ENCODE data around the gene RNH1. TPM values are rescaled to one million over a fixed set of nuclear protein-coding genes. Genes with fewer than 3 reads are reported as not detected.
"Not testable (repeated sequence)": the region's sequence is repeated elsewhere in the genome, so short reads cannot be mapped to it uniquely, and the experiment has no call there.

RNH1 gene
- total RNA-seq, 1 experiment from 2014 or later, result 103 TPM

- no peak for TF ChIP-seq CTCF (IDR thresholded peaks at IDR 0.05; ENCODE audit: unreplicated experiment)
- H3K4me3 Mint-ChIP-seq (ENCODE audit: low read depth, unreplicated experiment), result no peak overlapping the region
- no peak overlapping the region for H3K27ac Mint-ChIP-seq (ENCODE audit: unreplicated experiment)
- CTCF ChIA-PET, result no interaction called here
- no peaks in the 10 kb centered on the region for H3K27me3 Mint-ChIP-seq (ENCODE audit: unreplicated experiment)
- no TSS peak for BruUV-seq (replicated peaks)
- H3K9me3 Mint-ChIP-seq (ENCODE audit: low read depth, unreplicated experiment), result peaks cover 2% of the 10 kb centered on the region
- intact Hi-C loops (cut with micrococcal nuclease; ENCODE audit: unreplicated experiment), result no loop called here
- no peak for DNase-seq
- H3K36me3 Mint-ChIP-seq (ENCODE audit: insufficient read depth, unreplicated experiment), result peaks cover 10% of the 10 kb centered on the region
- H3K4me1 Mint-ChIP-seq (ENCODE audit: low read depth, unreplicated experiment), result no peaks in the 10 kb centered on the region
Observed at GRCh38 chr11:521177-521688, 14.2 kb upstream of the RNH1 start.

GRCh38 chr11:520428-521176 is 13.6 kb upstream of the RNH1 start:
- CTCF ChIA-PET, result no interaction called here
- H3K4me3 Mint-ChIP-seq (ENCODE audit: low read depth, unreplicated experiment), result no peak overlapping the region
- H3K9me3 Mint-ChIP-seq (ENCODE audit: low read depth, unreplicated experiment), result peaks cover 2% of the 10 kb centered on the region
- no peak for DNase-seq
- intact Hi-C loops (cut with micrococcal nuclease; ENCODE audit: unreplicated experiment), result no loop called here
- no peaks in the 10 kb centered on the region for H3K4me1 Mint-ChIP-seq (ENCODE audit: low read depth, unreplicated experiment)
- H3K27ac Mint-ChIP-seq (ENCODE audit: unreplicated experiment), result no peak overlapping the region
- no peak for TF ChIP-seq CTCF (IDR thresholded peaks at IDR 0.05; ENCODE audit: unreplicated experiment)
- H3K27me3 Mint-ChIP-seq (ENCODE audit: unreplicated experiment), result no peaks in the 10 kb centered on the region
- peaks cover 15% of the 10 kb centered on the region for H3K36me3 Mint-ChIP-seq (ENCODE audit: insufficient read depth, unreplicated experiment)
- BruUV-seq (replicated peaks), result no TSS peak

GRCh38 chr11:518463-519202 is 11.6 kb upstream of the RNH1 start:
- BruUV-seq (replicated peaks), result no TSS peak
- H3K27me3 Mint-ChIP-seq (ENCODE audit: unreplicated experiment), result no peaks in the 10 kb centered on the region
- no peaks in the 10 kb centered on the region for H3K9me3 Mint-ChIP-seq (ENCODE audit: low read depth, unreplicated experiment)
- no peaks in the 10 kb centered on the region for H3K4me1 Mint-ChIP-seq (ENCODE audit: low read depth, unreplicated experiment)
- H3K27ac Mint-ChIP-seq (ENCODE audit: unreplicated experiment), result peak overlapping the region; percentile 31
- CTCF ChIA-PET, result interaction anchor here (0.6 to 0.7 kb wide), 4 partner anchors 12 to 303 kb away, joined by 3 to 6 read pairs (median 3); partner anchors contain the start of gene HRAS
- intact Hi-C loops (cut with micrococcal nuclease; ENCODE audit: unreplicated experiment), result loop anchor here (5.0 to 10.0 kb wide), 2 partner anchors 161 to 314 kb away; partner anchors contain the start of genes BET1L and RIC8A
- DNase-seq, result peak; percentile 93
- TF ChIP-seq CTCF (IDR thresholded peaks at IDR 0.05; ENCODE audit: unreplicated experiment), result peak; percentile 94
- H3K36me3 Mint-ChIP-seq (ENCODE audit: insufficient read depth, unreplicated experiment), result peaks cover 21% of the 10 kb centered on the region
- peak overlapping the region; percentile 30 for H3K4me3 Mint-ChIP-seq (ENCODE audit: low read depth, unreplicated experiment)

- H3K27me3 Mint-ChIP-seq (ENCODE audit: unreplicated experiment); H3K4me1 Mint-ChIP-seq (ENCODE audit: low read depth, unreplicated experiment); H3K27ac Mint-ChIP-seq (ENCODE audit: unreplicated experiment); CTCF ChIA-PET; BruUV-seq (replicated peaks); H3K4me3 Mint-ChIP-seq (ENCODE audit: low read depth, unreplicated experiment); DNase-seq; H3K9me3 Mint-ChIP-seq (ENCODE audit: low read depth, unreplicated experiment): not testable (repeated sequence)
- intact Hi-C loops (cut with micrococcal nuclease; ENCODE audit: unreplicated experiment), result loop anchor here (5.0 to 10.0 kb wide), 2 partner anchors 160 to 312 kb away; partner anchors contain the start of genes BET1L and RIC8A
- H3K36me3 Mint-ChIP-seq (ENCODE audit: insufficient read depth, unreplicated experiment), result peaks cover 27% of the 10 kb centered on the region
Observed at GRCh38 chr11:516918-517685, 10.1 kb upstream of the RNH1 start.
